ENCODE measurements around the gene GNL2. TPM values are rescaled to one million over a fixed set of nuclear protein-coding genes. Genes with fewer than 3 reads are reported as not detected.
"Not testable (repeated sequence)": the region's sequence is repeated elsewhere in the genome, so short reads cannot be mapped to it uniquely, and the experiment has no call there.

The GNL2 gene
- total and polyA plus RNA-seq, 9 of the 15 experiments (the other 6 are each of a cell fraction or from before 2014, with no cell fraction given) = 156 to 371 (median 263) TPM

- no peak for DNase-seq (ENCODE audit: extremely low read depth in 1 of 4, low spot score in 3 of 4)
- peak; percentile 6 for FAIRE-seq
- no TSS peak for BruUV-seq (replicated peaks)
- CTCF ChIA-PET (ENCODE audit: low intra/inter-chr PET ratio) = no interaction called here
- Histone ChIP-seq H3K9ac (ENCODE audit: insufficient read depth in 1 of 2, low read depth in 2 of 2, low read length in 2 of 2) (no peak overlapping the region), H4K20me1 (replicated peaks; ENCODE audit: control insufficient read depth, insufficient read depth, low read length) (no peaks in the 10 kb centered on the region), H3K9me3 (replicated peaks; ENCODE audit: control insufficient read depth, insufficient read depth, low read depth, low read length) (no peaks in the 10 kb centered on the region), H3K9me1 (ENCODE audit: control insufficient read depth, insufficient read depth, low read length) (no peaks in the 10 kb centered on the region), H3K4me1 (replicated peaks in 1 of 2; ENCODE audit: control insufficient read depth in 2 of 2, insufficient read depth in 2 of 2, low read length in 2 of 2) (peaks cover 0 to 3% of the 10 kb centered on the region in 2 experiments; a peak in 2 of 5 replicates), H3K27me3 (ENCODE audit: control insufficient read depth in 2 of 2, insufficient read depth in 2 of 2, low read length in 2 of 2) (no peaks in the 10 kb centered on the region), H2AFZ (ENCODE audit: low read depth, low read length) (no peak overlapping the region), H3K36me3 (ENCODE audit: control insufficient read depth, insufficient read depth, low read length) (peaks cover 93% of the 10 kb centered on the region), H3K4me3 (no peak overlapping the region), H3K79me2 (ENCODE audit: control insufficient read depth, insufficient read depth, low read length) (peaks cover 32% of the 10 kb centered on the region), H3K4me2 (ENCODE audit: insufficient read depth, low read length) (no peak overlapping the region), H3K27ac (ENCODE audit: extremely low read depth, low read depth, low read length) (no peak overlapping the region)
- in situ Hi-C loops (cut with MboI) = no loop called here
- WGBS (ENCODE audit: insufficient coverage, low coverage, missing lambda C conversion rate) = 100% methylated on average over 2 of the region's 2 CpGs
- ATAC-seq = no peak
- POLR2A ChIA-PET = interaction anchor here (0.9 to 3.3 kb wide), 3 partner anchors 9 to 134 kb away, joined by 3 to 10 read pairs (median 6); no protein-coding TSS in a partner anchor
- TF ChIP-seq NFYB (IDR thresholded peaks at IDR 0.05; ENCODE audit: extremely low read depth, insufficient read length) (no peak), POLR2A (conservative IDR thresholded peaks at IDR 0.05) (0 out of 2 replicates have a peak, but pooled peaks have one; percentile 19)
- intact Hi-C loops (cut with micrococcal nuclease) = no loop called here
These were observed 6.8 kb downstream of the GNL2 start for GRCh38 chr1:37588939-37589338.

- H3K9ac ChIP-seq (ENCODE audit: insufficient read depth in 1 of 2, low read depth in 2 of 2, low read length in 2 of 2); H3K27ac ChIP-seq (ENCODE audit: extremely low read depth, low read depth, low read length); H3K4me2 ChIP-seq (ENCODE audit: insufficient read depth, low read length); ATAC-seq; H3K27me3 ChIP-seq (ENCODE audit: control insufficient read depth in 2 of 2, insufficient read depth in 2 of 2, low read length in 2 of 2); H2AFZ ChIP-seq (ENCODE audit: low read depth, low read length); H4K20me1 ChIP-seq (replicated peaks; ENCODE audit: control insufficient read depth, insufficient read depth, low read length); DNase-seq (ENCODE audit: extremely low read depth in 1 of 4, low spot score in 3 of 4); H3K9me3 ChIP-seq (replicated peaks; ENCODE audit: control insufficient read depth, insufficient read depth, low read depth, low read length); intact Hi-C loops (cut with micrococcal nuclease); H3K4me3 ChIP-seq; in situ Hi-C loops (cut with MboI); CTCF ChIA-PET (ENCODE audit: low intra/inter-chr PET ratio); H3K79me2 ChIP-seq (ENCODE audit: control insufficient read depth, insufficient read depth, low read length); H3K9me1 ChIP-seq (ENCODE audit: control insufficient read depth, insufficient read depth, low read length); BruUV-seq (replicated peaks); H3K4me1 ChIP-seq (replicated peaks in 1 of 2; ENCODE audit: control insufficient read depth in 2 of 2, insufficient read depth in 2 of 2, low read length in 2 of 2); FAIRE-seq: not testable (repeated sequence)
- TF ChIP-seq CEBPG (CRISPR knock-in tag; IDR thresholded peaks at IDR 0.05) (0 out of 2 replicates have a peak, but pooled peaks have one; percentile 17), CEBPG (tag; conservative IDR thresholded peaks at IDR 0.05 in 1 of 2, IDR thresholded peaks at IDR 0.05 in 1 of 2) (peak in 1 of 2 experiments; percentile 69; a peak in 2 of 4 replicates), CEBPB (tag; IDR thresholded peaks at IDR 0.05) (peak; percentile 77)
- 94% methylated on average over 4 of the region's 4 CpGs for WGBS (ENCODE audit: insufficient coverage, low coverage, missing lambda C conversion rate)
- POLR2A ChIA-PET = interaction anchor here (0.6 to 2.0 kb wide), 7 partner anchors 9 to 147 kb away, joined by 3 to 10 read pairs (median 3); partner anchors contain the start of gene GNL2
- peaks cover 92% of the 10 kb centered on the region for H3K36me3 ChIP-seq (ENCODE audit: control insufficient read depth, insufficient read depth, low read length)
These were observed 11.2 kb downstream of the GNL2 start for GRCh38 chr1:37584544-37584943.
